A673 (cell line): ENCODE results near the gene PLEKHH2.

Experiments used
- EZH2 ChIP-seq: fragments of 200-600 bp; sonication (generic); IDR thresholded peaks from 2 replicates; pipeline ENCODE4 v1.6.1; 2017; ENCODE audit warnings: borderline replicate concordance, low read depth, mild to moderate bottlenecking, mixed read lengths, antibody characterized with exemption, low read length; ENCODE audit not compliant: poor library complexity, severe bottlenecking
- TF ChIP-seq, protein P1 (sequence below): fragments of 300-800, 200-600 bp; sonication (generic); conservative IDR thresholded peaks from 2 replicates; pipeline ENCODE4 v1.5.1; 2017; ENCODE audit warnings: low read depth, mild to moderate bottlenecking, antibody characterized with exemption, low read length, moderate library complexity, mixed read lengths

- TF ChIP-seq, protein P1, sequence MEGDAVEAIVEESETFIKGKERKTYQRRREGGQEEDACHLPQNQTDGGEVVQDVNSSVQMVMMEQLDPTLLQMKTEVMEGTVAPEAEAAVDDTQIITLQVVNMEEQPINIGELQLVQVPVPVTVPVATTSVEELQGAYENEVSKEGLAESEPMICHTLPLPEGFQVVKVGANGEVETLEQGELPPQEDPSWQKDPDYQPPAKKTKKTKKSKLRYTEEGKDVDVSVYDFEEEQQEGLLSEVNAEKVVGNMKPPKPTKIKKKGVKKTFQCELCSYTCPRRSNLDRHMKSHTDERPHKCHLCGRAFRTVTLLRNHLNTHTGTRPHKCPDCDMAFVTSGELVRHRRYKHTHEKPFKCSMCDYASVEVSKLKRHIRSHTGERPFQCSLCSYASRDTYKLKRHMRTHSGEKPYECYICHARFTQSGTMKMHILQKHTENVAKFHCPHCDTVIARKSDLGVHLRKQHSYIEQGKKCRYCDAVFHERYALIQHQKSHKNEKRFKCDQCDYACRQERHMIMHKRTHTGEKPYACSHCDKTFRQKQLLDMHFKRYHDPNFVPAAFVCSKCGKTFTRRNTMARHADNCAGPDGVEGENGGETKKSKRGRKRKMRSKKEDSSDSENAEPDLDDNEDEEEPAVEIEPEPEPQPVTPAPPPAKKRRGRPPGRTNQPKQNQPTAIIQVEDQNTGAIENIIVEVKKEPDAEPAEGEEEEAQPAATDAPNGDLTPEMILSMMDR, result no peak
- no peak for TF ChIP-seq EZH2
Observed at GRCh38 chr2:43790147-43790546, 153.1 kb downstream of the PLEKHH2 start.
